Measurements from ENCODE around the gene C6orf136. TPM values are rescaled to one million over a fixed set of nuclear protein-coding genes. Genes with fewer than 3 reads are reported as not detected.
"Not testable (repeated sequence)": the region's sequence is repeated elsewhere in the genome, so short reads cannot be mapped to it uniquely, and the experiment has no call there.

Gene C6orf136, protein sequence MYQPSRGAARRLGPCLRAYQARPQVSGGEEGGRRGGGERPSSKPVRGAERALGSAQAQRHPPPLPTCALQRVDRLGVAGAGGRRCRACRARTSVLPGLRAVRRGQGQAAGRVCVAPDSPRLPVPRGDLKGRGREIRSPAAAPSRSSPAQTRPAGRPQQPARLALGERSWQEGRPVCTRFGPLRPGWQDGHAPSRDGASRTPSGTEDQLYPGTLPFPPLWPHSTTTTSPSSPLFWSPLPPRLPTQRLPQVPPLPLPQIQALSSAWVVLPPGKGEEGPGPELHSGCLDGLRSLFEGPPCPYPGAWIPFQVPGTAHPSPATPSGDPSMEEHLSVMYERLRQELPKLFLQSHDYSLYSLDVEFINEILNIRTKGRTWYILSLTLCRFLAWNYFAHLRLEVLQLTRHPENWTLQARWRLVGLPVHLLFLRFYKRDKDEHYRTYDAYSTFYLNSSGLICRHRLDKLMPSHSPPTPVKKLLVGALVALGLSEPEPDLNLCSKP
- 10 to 100 TPM; 18.1 to 28.9 (median 24.8) TPM for polyA plus RNA-seq (ENCODE audit: insufficient read length in 4 of 4)

DNA sequence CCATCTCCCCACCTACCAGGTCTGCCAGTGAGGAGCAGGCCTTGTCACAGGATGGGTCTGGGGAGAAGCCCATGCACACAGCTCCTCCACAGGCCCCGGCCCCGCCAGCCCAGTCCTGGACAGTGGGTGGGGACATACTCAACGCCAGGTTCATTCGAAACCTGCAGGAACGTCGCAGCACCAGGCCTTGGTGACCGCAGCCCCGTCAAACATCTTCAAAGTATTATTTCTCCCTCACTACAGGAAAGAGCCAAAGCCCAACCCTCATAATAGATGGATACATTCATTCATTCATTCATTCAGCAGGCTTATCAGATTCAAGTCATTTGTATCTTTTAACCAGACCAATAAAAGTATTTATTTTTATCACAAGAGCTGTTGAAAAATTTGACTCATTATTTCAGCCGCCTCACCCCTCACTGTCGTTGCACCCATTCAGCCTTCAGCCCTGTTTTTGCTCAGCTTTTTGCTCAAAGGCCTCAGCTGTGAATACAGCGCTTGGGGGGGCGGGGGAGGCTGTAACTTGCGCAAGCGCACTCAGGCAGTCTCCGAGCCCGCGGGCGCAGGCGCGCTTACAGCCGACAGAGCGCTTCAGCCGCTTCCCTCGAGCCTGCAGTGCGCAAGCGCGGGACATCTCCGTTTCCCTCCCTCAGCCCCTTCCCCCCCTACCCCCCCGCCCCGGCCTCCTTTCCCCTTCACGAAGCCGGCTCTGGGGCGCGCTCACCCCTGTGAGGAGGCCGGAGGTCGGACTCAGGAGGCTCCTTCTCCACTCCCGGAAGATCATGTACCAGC is at the start of gene C6orf136:
Gene C6orf136 (plus strand): TSS at position 684 of the 792 bp plus-strand sequence. CDS start 99 bp downstream, at position 783.
- DNase-seq (ENCODE audit: low read depth in 4 of 4, low spot score in 2 of 4): peak; percentile 71 to 84 (median 73)

DNA sequence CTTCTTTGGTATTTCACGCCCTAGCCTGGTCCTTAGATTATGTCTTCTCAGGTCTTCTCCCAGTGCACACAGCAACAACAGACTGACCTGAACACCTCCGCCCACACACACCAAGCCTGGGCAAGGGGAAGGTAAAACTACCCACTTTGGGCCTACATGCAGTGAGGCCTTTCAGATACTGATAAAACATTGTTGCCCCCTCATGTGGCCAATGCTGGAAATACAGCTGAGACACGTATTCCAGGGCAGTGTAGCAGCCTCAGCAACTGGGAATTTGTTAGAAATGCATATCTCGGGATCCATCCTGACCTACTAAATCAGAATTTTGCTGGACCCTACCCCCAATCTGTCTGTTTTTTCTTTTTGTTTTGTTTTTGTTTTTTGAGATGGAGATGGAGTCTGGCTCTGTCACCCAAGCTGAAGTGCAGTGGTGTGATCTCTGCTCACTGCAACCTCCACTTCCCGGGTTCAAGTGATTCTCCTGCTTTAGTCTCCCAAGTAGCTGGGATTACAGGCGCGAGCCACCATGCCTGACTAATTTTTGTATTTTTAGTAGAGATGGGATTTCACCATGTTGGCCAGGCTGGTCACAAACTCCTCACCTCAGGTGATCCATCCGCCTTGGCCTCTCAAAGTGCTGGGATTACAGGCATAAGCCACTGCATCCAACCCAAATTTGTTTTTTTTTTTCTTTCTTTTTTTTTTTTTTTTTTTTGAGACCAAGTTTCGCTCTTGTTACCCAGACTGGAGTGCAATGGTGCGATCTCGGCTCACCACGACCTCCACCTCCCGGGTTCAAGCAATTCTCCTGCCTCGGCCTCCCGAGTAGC is 49.4 kb upstream of the C6orf136 start:
- not testable (repeated sequence) for DNase-seq (ENCODE audit: low read depth in 4 of 4, low spot score in 2 of 4)

DNA sequence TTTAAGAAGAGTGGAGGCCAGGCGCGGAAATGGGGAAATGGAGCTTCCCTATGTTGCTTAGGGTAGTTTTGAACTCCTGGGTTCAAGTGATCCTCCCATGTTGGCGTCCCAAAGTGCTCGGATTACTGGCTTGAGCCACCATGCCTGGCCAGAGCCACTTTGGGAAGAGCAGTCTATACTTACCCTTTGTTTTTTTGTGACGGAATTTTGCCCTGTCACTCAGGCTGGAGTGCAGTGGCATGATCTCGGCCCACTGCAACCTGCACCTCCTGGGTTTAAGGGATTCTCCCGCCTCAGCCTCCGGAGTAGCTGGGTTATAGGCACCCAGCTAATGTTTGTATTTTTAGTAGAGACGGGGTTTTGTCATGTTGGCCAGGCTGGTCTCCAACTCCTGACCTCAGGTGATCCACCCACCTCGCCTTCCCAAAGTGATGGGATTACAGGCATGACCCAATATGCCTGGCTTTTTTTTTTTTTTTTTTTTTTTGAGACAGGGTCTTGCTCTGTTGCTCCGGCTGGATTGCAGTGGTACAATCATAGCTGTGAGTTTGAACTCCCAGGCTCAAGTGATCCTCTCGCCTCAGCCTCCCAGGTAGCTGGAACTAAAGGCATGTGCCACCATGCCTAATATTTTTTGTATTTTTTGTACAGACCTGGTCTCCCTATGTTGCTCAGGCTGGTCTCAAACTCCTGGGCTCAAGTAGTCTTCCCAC is 47.9 kb upstream of the C6orf136 start:
- no peak for DNase-seq (ENCODE audit: low read depth in 4 of 4, low spot score in 2 of 4)

DNA sequence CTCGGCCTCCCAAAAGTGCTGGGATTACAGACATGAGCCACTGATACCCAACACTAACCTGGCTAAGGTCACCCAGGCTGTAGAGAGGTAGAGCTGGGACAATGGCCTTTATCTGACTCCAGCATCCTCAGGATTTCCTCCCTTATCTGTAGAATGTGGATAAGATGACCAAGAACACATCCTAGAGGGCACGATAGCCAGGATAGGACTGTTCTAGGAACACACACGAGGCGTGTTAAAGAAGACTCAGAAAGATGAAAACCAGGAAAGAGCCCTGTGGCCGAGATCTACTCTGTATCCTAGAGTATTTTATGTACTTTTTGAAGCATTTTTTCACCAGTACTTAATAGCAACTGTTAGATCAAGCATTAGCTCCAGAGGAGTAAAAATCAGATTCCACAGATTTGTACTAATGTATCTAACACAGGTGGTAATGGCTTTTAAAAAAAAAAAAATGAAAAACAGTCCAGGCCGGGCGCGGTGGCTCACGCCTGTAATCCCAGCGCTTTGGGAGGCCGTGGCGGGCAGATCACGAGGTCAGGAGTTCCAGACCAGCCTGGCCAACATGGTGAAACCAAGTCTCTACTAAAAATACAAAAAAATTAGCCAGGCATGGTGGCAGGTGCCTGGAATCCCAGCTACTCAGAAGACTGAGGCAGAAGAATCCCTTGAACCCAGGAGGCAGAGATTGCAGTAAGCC is 47.2 kb upstream of the C6orf136 start:
- no peak for DNase-seq (ENCODE audit: low read depth in 4 of 4, low spot score in 2 of 4)

DNA sequence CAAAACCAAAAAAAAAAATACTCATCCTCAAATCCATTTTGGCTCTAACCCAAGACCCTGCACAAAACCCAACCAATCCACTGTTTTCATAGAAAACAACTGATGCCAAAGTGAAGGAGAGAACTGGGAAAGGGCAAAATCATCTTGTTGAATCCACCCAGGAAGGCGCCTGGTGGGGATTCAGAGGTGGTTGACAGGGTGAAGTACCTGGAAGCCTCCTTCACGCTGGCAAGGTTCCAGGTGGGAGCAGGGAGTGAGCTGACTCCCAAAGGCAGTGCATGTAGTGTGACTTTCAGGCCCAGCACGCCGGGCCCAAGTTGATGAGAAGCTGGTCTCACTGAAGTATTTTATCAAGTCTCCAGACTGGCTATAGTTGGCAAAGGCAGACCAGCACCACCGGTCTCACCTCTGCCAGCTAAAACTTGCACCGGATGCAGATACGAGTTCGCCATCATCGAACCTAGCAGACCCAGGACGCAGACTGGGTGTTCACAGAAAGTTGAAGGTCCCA is 46.4 kb upstream of the C6orf136 start:
- DNase-seq (ENCODE audit: low read depth in 4 of 4, low spot score in 2 of 4): no peak

DNA sequence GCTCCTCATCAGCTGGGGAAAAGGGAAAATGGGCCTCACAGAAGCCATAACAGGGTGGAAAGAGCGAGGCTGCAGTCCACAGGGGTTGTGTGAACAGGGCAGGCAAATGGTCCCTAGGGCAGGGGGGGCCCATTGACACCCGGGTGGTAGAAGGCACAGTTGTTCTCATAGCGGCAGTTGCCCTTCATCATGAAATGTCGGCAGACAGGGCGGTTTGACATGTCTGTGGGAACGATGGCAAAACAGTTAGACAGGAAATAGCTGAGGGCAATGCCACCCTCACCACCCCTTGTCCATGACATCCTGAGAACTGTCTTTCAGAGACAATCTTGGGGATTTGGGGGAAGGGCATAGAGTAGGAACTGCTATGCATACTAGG is 45.5 kb upstream of the C6orf136 start:
- DNase-seq (ENCODE audit: low read depth in 4 of 4, low spot score in 2 of 4): no peak

DNA sequence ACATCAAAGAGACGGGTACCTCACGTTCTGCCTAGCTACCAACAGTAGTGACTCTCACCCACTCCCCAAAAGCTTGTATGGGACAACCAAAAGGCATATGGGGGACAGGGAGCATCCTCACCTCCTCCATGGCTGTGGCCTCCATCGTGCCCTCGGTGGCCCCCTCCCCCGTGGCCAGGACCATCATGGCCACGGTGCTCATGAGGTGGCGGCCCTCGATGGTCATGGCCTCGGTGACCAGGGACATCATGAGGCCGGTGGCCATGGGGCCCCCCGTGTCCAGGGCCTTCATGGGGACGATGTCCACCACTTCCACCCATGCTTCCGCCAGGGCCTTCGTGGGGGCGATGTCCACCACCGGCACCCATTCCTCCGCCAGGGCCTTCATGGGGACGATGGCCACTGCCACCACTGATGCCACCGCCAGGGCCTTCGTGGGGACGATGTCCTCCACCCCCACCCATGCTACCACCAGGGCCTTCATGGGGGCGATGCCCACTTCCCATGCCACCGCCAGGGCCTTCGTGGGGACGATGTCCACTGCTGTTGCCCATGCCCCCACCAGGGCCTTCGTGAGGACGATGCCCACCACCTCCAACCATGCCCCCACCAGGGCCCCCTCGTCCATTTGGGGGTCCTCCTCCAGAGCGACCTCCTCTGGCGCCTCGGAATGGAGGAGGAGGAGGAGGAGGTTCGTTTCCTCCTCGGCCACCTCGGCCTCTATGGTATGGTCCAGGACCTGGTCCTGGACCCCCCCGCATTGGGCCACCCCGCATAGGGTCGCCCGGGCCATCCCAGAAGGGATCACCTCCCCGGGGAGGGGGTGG is 44.9 kb upstream of the C6orf136 start:
- DNase-seq (ENCODE audit: low read depth in 4 of 4, low spot score in 2 of 4): no peak

DNA sequence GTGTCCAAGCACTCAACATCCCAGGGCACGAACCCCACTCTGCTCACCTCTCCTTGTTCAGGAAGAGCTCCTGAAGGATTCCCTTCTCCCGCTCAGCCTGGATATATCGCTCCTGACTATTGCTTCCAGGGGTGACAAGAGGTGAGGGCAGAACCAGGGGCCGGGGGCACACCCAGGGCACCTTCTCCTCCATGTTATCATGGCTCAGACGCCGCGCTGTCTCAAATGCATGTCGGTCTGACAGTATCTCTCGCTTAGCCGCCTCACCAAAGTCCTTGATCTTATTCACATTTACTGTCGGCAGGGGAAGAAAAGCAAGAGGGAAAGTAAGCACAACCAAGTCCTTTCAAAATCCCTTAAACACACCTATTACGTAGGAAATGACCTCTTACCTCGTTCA is 43.0 kb upstream of the C6orf136 start:
- no peak for DNase-seq (ENCODE audit: low read depth in 4 of 4, low spot score in 2 of 4)

DNA sequence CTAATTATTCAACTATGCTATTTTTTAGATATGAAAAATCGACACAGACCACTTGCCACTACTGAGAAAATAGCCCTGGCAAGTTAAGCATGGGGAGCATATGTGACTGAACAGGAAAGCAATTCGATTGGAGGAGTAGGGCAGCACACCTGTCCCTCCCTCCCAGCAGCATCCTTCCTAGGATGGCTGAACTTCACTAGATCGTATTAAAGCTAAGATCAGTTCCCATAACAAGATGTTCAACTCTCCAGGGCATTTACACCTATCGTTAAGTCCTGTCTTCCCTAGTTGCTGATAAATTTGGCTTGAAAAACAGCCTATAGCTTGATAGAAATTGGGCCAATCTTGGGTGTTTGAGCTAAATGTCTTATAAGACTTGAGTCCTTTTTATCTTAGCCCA is 36.9 kb upstream of the C6orf136 start:
- no peak for DNase-seq (ENCODE audit: low read depth in 4 of 4, low spot score in 2 of 4)

DNA sequence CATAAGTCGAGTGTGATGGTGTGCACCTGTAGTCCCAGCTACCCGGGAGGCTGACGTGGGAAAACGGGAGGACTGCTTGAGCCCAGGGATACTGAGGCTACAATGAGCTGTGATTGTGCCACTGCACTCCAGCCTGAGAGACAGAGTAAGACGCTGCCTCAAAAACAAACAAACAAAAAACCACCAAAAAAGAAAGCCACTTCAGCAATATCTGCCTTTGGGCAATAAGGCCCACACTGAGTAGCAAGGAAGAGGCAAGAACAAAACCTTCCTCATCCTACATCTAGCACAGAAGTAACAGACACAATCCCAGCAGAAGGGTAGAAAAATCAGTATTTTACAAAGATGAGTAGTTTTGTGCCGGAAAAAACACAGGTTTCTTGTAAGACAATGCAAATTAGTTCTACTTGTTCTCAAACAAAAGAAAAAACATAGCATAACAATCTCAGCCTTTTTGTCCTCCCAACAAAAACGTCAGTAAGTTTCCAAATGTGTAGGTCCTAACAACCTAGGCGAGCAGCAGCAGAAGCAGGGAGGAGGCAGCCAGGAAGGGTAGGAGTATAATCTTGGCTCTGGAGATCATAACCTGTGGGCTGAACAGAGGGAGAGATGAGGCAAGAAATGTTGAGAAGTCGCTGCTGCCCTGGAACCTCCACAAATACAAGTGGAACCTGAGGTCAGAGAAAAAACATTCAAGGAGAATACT is 35.6 kb upstream of the C6orf136 start:
- DNase-seq (ENCODE audit: low read depth in 4 of 4, low spot score in 2 of 4): no peak

DNA sequence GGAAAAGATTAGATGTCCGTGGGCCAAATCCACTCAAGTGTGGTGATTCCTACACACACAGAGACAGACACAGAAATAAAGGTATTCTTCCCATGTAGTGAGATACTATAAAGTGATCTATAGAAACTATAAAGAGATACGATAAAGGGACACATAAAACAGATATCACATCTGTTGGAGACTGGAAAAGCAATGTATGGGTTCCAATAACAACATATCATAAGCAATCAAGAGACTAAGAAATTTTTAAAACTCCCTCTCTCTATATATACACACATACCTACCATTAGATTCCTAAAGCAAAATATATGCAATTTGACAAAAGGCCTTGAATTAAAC is 35.1 kb upstream of the C6orf136 start:
- DNase-seq (ENCODE audit: low read depth in 4 of 4, low spot score in 2 of 4): no peak

DNA sequence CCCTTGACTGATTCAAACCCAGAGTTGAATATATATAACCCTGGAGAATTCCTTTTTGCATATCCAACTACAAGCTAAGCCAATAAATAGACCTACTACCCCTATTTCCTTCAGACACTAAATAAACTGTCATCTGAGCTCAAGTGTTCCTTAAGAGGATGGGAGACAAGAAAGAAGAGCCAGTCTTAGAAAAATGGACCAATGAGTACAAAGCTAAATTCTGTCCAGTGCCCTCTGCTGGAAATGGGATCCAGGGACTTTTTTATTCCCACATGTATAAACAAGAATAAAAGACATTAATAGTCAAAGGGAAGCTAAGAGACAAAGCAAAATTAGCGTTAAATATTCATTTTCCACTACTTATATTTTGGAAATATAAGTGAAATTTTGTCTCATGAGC is 34.7 kb upstream of the C6orf136 start:
- DNase-seq (ENCODE audit: low read depth in 4 of 4, low spot score in 2 of 4): no peak

DNA sequence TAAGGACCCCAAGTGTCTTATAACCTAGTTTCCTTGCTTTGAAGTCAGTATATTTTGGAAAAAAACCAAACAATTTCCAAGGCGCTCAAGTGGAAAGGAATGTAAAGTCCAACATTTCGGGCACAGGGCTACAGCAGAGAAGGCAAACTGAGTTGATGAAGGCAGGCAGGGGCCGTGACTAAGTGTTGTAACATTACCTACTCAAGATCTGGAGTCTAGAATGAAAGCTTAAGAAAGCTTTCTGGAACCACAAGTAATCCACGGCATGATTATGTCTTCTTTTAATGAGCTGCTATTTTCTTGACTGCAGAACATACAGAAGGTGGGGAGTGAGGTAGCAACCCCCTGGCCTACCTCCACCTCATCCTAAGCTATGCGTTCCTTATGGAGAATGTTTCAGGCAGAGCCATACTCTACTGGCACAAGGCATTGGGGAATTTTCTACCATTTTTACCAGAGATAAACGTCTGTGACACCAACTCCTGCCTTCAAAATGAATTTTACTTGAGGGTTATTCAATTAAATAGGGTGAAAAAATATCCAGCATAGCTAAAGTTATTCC is 34.2 kb upstream of the C6orf136 start:
- DNase-seq (ENCODE audit: low read depth in 4 of 4, low spot score in 2 of 4): no peak

DNA sequence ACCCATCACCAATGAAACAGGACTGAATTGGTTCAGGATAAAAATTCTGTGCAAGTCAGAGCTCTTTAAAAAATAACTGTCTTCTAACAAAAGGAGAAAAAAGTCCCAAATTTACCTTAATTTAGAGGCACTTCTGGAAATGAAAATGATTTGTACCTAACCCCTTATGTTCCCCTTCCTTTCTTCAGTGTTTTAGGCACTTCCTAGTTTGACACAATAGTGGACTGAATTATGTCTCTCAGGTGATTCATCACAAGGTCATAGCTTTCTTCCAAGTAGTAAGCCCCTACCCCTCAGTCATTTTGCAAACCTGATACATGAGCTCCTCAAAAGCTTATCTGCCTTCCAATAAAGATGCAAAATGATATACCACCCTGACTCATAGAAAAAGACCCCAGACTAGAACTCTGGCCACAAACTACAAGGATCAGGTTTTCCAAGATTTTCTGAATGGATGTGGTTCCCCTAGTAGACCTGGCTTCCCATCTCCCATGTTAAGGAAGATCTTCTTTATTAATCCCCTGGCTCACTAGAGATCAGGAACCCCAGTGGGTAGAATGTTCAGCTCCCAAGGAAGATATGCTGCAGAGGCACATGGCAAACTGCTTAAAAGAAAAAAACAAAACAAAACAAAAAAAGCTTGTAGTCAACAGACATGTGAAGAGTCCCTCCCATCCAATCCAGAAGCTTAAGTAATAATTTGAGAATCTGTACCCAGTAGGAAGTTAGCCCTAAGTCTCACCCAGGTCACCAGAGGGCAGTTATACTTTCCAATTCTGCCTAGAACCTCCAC is 33.5 kb upstream of the C6orf136 start:
- no peak for DNase-seq (ENCODE audit: low read depth in 4 of 4, low spot score in 2 of 4)

DNA sequence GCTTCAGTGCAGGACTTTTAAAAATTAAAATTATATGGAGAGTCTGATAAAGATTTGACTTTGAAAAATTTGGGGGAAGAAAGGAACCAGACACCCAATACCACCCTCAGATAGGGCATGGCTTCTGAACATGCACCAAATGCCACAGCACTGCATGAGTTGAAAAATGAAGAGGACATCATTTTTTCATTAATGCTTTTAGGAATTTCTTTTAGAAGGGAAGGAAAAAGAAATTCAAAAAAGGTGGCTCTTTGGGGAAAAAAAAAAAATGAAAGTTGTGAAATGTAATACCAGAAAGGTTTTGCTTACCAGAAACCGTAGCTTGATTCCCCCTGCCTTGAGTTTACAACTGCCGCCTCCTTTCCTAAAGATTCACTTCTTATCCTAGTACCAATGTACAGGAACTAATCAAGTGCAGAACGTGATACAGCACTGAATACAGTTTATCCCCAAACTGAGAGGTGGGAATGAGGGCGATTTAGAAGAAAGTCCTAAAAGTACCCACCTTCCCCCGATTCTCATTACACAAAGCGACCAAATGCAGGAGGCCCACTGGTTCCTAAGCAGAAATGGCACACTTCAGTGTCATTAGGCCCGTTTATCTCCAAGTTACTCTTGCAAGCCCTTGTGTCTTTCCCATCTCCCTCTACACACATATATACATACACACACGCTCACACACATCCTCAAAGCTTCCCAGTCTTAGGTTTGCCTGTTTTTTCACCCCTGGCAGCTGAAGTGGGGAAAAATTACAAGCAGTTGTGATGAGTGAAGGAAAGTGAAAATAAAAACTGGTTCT is 32.7 kb upstream of the C6orf136 start:
- no peak for DNase-seq (ENCODE audit: low read depth in 4 of 4, low spot score in 2 of 4)

DNA sequence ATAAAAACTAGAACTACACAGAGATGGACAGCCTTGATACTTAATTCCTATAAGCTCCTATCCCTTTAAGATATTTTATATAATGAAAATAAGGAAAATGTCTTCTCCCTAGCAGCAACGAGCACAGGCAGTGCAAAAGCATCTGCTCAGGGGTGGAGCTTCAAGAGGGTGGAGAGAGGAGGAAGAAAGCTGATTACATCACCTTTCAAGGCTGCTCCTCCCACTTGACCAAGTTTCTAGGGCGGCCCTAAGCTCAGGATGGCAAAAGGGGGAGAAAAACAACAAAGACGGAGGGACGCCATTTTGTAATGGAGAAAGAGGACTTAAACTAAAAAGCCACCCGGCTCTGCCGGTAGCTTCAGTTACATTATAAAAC is 32.1 kb upstream of the C6orf136 start:
- DNase-seq (ENCODE audit: low read depth in 4 of 4, low spot score in 2 of 4): peak; percentile 90 to 98 (median 95)

Data from left renal cortex interstitium (tissue), 4 donors.